ENCODE measurements around the gene ENDOV. TPM values are rescaled to one million over a fixed set of nuclear protein-coding genes. Genes with fewer than 3 reads are reported as not detected.

The ENDOV gene
- polyA plus RNA-seq, 1 experiment = 29.8 TPM

GRCh38 chr17:80416260-80416939 is 1.4 kb downstream of the ENDOV start:
- Histone ChIP-seq H3K4me3 (ENCODE audit: low read depth, low read length) (peak overlapping the region; percentile 89), H3K36me3 (ENCODE audit: control insufficient read depth, insufficient read depth, low read length) (peaks cover 3% of the 10 kb centered on the region; the same call in 1 of the 2 replicates), H3K27me3 (ENCODE audit: control insufficient read depth, insufficient read depth, low read length) (no peaks in the 10 kb centered on the region)
- POLR2A ChIA-PET = interaction anchor here (0.6 kb wide), 1 partner anchor 376 kb away, joined by 6 read pairs; no protein-coding TSS in a partner anchor
- no peak for TF ChIP-seq CTCF (IDR thresholded peaks at IDR 0.05; ENCODE audit: insufficient read depth, low read depth, low read length)
- CTCF ChIA-PET = no interaction called here
- DNase-seq (ENCODE audit: low read depth) = no peak

GRCh38 chr17:80416940-80417293 is 1.9 kb downstream of the ENDOV start:
- TF ChIP-seq CTCF (IDR thresholded peaks at IDR 0.05; ENCODE audit: insufficient read depth, low read depth, low read length) = no peak
- Histone ChIP-seq H3K4me3 (ENCODE audit: low read depth, low read length) (no peak overlapping the region), H3K36me3 (ENCODE audit: control insufficient read depth, insufficient read depth, low read length) (peaks cover 3% of the 10 kb centered on the region; the same call in 1 of the 2 replicates), H3K27me3 (ENCODE audit: control insufficient read depth, insufficient read depth, low read length) (no peaks in the 10 kb centered on the region)
- ChIA-PET CTCF (no interaction called here), POLR2A (no interaction called here)
- no peak for DNase-seq (ENCODE audit: low read depth)

- DNase-seq (ENCODE audit: low read depth) = no peak
- peaks cover 3% of the 10 kb centered on the region; the same call in 1 of the 2 replicates for H3K36me3 ChIP-seq (ENCODE audit: control insufficient read depth, insufficient read depth, low read length)
- TF ChIP-seq CTCF (IDR thresholded peaks at IDR 0.05; ENCODE audit: insufficient read depth, low read depth, low read length) = no peak
- no peak overlapping the region for H3K4me3 ChIP-seq (ENCODE audit: low read depth, low read length)
- ChIA-PET POLR2A (no interaction called here), CTCF (interaction anchor here (1.6 kb wide), 1 partner anchor 9 kb away, joined by 6 read pairs; no protein-coding TSS in a partner anchor)
- H3K27me3 ChIP-seq (ENCODE audit: control insufficient read depth, insufficient read depth, low read length) = no peaks in the 10 kb centered on the region
These were observed 3.6 kb downstream of the ENDOV start for GRCh38 chr17:80418589-80418988.

GRCh38 chr17:80419255-80419654 is 4.3 kb downstream of the ENDOV start:
- POLR2A ChIA-PET = no interaction called here
- CTCF ChIA-PET = interaction anchor here (0.7 kb wide), 1 partner anchor 440 kb away, joined by 3 read pairs; no protein-coding TSS in a partner anchor

More at GRCh38 chr17:80419255-80419654, 4.3 kb downstream of the ENDOV start:
- no peak for DNase-seq (ENCODE audit: low read depth)
- H3K27me3 ChIP-seq (ENCODE audit: control insufficient read depth, insufficient read depth, low read length) = no peaks in the 10 kb centered on the region
- no peak for TF ChIP-seq CTCF (IDR thresholded peaks at IDR 0.05; ENCODE audit: insufficient read depth, low read depth, low read length)
- H3K36me3 ChIP-seq (ENCODE audit: control insufficient read depth, insufficient read depth, low read length) = peaks cover 3% of the 10 kb centered on the region; the same call in 1 of the 2 replicates
- no peak overlapping the region for H3K4me3 ChIP-seq (ENCODE audit: low read depth, low read length)

All from BJ (cell line).